Right lobe of liver (tissue), 4 donors: ENCODE data around the gene RNF150.

Experiments used
- POLR2A ChIP-seq: fragments of 450-650 bp; IDR thresholded peaks from one replicate; pipeline ENCODE4 v1.6.1; 2017; ENCODE audit warnings: antibody characterized with exemption, mild to moderate bottlenecking
- TF ChIP-seq, protein P1 (sequence below), 4 donors: fragments of 200-600 bp in 3 of 4; fragments of 450-650 bp in 1 of 4; IDR thresholded peaks; one replicate each; pipeline versions ENCODE4 v1.5.1 to v1.8.0; 2016 to 2022; ENCODE audit warnings: antibody characterized with exemption in 4 of 4, mild to moderate bottlenecking in 2 of 4
- donor health status: DM: no; HTN: no; CAD: no.
- donor health status: DM: no; HTN: no; CAD: no.
- donor health status: DM: no; HTN: yes; CAD: no.

DNA sequence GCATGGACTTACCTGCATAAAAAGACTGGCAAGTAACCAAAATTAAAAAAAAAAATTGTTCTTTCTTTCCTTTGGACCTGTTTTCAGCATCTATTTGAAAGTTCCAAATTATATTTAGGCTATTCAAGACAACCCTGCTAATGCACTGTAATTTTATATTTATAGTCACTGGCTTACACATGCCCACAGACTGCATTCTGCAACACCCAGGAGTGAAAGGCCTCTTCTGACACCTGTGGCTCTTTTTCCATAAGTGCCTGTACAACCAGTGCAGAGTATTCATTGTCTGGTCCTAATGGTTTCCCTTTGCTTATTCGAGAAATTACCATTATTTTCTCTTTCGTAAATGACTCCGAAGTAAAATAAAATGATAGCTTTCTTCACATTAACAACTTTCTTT lies 143.3 kb downstream of the RNF150 start:
- no peak for TF ChIP-seq POLR2A
- TF ChIP-seq, protein P1, sequence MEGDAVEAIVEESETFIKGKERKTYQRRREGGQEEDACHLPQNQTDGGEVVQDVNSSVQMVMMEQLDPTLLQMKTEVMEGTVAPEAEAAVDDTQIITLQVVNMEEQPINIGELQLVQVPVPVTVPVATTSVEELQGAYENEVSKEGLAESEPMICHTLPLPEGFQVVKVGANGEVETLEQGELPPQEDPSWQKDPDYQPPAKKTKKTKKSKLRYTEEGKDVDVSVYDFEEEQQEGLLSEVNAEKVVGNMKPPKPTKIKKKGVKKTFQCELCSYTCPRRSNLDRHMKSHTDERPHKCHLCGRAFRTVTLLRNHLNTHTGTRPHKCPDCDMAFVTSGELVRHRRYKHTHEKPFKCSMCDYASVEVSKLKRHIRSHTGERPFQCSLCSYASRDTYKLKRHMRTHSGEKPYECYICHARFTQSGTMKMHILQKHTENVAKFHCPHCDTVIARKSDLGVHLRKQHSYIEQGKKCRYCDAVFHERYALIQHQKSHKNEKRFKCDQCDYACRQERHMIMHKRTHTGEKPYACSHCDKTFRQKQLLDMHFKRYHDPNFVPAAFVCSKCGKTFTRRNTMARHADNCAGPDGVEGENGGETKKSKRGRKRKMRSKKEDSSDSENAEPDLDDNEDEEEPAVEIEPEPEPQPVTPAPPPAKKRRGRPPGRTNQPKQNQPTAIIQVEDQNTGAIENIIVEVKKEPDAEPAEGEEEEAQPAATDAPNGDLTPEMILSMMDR (IDR thresholded peaks at IDR 0.05), result no peak
